GM18507 (cell line): ENCODE results near the gene ZG16.
A peak's percentile ranks its signal among the peaks of the same experiment; 100 is the strongest.

Source experiments
- DNase-seq: peaks from one replicate; pipeline ENCODE4 v3.0.0; 2011; ENCODE audit warnings: low read depth; ENCODE audit not compliant: insufficient read length; ENCODE audit errors: extremely low spot score
- FAIRE-seq: peaks from 2 replicates; lab custom pipeline; 2011; peaks lifted over from hg19 to GRCh38; lab: Jason Lieb, UNC

The ZG16 gene

DNA sequence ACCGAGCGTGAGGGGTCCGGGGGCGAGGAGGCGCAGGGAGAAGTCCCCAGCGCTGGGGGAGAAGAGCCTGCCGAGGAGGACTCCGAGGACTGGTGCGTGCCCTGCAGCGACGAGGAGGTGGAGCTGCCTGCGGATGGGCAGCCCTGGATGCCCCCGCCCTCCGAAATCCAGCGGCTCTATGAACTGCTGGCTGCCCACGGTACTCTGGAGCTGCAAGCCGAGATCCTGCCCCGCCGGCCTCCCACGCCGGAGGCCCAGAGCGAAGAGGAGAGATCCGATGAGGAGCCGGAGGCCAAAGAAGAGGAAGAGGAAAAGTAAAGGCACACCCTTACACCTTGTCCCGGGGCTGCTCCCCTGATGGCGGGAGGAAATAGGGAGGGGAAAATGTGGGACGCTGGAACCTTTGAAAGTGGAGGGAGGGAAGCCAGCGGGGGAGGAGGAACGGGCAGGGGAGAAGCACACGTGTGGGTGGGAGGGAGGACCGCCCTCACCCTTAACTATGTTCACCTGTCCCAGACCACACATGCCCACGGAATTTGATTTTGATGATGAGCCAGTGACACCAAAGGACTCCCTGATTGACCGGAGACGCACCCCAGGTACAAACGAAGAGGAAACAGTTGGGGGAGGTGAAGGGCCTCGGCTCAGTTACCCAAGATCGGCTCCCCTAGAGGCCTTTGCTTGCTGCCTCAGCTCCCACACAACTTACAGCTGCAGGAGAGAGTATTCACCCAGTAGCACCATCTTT is 38.8 kb downstream of the ZG16 start:
- FAIRE-seq (peak; percentile 68), DNase-seq (no peak)

DNA sequence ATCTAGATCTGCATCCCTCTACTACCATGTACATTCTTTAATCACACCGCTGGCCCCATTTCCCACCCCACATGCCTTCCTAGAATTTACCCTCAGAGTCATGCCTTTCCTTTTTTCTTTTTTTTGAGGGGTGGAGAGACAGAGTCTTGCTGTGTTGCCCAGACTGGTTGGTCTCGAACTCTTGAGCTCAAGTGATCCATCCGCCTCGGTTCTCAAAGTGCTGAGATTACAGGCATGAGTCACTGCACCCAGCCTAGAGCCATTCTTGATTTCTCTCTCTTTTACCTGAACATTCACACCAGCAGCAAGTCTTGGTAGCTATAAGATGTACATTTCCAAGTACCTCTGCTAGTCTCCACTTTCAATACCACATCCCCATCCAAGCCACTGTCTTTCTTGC is 40.0 kb downstream of the ZG16 start:
- DNase-seq (no peak), FAIRE-seq (no peak)

DNA sequence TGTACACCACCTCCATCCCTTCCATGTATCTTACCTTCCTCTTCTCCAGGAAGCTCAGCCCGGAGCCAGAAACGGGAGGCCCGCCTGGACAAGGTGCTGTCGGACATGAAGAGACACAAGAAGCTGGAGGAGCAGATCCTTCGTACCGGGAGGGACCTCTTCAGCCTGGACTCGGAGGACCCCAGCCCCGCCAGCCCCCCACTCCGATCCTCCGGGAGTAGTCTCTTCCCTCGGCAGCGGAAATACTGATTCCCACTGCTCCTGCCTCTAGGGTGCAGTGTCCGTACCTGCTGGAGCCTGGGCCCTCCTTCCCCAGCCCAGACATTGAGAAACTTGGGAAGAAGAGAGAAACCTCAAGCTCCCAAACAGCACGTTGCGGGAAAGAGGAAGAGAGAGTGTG is 41.5 kb downstream of the ZG16 start:
- DNase-seq (no peak), FAIRE-seq (no peak)

DNA sequence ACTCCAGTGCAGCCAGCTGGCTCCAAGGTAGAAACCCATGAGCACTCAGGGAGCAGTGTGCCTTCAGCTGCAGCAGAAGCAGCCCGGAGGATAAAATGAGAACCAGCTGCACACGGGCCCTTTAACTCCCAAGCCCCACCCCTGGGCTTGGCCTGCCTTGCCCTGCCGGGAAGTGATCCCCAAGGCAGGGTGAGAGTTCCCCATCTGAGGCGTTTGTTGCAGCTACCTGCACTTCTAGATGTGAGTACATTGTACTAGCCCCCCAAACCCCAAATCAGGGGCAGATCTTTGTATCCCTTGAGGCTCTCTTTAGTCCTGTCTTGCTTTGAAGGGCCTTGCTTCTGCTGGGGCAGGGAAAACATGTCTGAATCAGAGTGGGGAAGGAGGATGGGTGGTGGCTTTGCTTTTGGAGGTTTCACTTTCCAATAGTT is 42.2 kb downstream of the ZG16 start, which contains the start of gene MVP:
TSS of gene MVP (plus strand) at position 192 of the 431 bp plus-strand sequence. CDS start 10,088 bp downstream, outside the sequence.
- FAIRE-seq: peak; percentile 76
- DNase-seq: no peak

DNA sequence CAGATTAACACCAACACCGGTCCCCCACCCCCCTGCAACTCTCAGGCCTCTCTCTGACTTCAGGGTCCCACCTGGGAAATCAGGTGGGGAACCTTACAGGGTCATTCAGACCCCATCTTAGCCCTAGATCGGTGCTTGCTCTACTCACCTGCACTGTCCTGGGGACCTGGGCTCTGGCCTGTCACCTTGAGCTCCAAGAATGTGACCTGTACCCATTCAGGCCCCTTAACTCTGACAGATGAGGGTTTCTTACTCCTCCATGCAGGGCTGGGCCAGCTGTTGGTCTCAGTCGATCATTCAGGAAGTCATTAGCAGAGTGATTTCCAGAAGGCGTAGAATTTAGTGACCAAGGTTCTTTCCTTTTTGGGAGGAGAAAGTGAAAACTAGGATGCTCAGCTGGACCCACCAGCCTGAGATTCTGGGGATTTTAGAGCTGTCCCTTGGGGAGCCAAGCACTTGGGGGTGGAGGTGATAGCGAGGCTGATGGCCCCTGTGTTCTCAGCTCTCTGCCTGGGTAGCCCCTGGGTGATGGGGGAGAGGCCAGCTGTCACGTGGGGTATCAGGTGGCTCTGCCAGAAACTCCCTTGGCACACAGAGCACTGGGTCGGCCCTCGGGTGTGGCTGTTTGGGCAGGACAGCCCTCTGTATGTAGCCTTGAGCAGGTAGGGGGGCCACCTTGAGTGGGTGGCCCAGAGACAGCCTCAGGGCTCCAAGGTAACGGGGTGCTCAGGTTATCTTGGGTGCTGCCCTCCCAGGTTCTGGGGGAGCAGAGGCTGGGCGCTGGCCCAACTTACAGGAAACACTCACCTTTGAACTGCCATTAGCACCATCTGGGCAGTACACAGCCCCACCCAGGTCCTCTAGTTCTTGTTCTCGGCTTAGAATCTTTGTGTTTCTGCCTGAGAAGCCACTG is 42.9 kb downstream of the ZG16 start:
- no peak for DNase-seq
- peak; percentile 78 for FAIRE-seq

DNA sequence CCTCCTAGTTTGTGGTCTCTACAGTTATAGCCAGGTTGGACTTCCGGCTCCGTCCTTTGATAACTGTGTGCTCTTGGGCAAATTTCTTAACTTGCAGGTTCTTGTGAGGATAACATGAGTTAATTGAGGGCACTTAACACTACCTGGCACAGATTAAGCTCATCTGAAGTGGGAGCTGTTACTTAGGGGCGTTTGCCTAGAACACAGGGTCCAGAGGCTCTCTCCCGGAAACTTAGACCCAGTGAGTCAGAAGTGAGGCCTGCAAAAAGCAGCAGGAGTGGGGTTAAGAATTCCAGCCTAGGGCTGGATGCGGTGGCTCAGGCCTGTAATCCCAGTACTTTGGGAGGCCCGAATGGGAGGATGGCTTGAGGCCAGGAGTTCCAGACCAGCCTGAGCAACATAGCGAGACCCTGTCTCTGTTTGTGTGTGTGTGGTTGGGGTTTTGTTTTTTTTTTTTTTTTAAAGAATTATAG is 43.6 kb downstream of the ZG16 start:
- FAIRE-seq (no peak), DNase-seq (no peak)

DNA sequence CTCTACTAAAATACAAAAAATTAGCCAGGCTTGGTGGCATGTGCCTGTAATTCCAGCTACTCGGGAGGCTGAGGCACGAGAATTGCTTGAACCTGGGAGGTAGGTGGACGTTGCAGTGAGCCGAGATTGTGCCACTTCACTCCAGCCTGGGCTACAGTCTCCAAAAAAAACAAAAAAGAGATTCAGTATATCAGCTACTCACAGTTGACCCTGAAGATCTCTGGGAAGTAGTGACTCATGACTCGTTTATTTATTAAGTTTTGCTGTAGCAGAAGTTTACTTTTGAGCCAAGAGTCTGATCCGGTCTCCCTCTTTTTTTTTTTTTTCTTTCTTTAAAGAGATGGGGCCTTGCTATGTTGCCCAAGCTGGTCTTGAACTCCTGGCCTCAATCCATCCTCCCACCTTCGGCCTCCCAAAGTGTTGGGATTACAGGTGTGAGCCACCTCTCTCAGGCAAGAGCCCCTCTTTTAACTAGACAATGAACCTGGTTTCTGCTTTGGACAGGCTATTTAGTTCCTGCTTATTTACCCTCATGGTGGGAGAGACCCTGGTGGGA is 46.6 kb downstream of the ZG16 start:
- FAIRE-seq: no peak
- DNase-seq: no peak

DNA sequence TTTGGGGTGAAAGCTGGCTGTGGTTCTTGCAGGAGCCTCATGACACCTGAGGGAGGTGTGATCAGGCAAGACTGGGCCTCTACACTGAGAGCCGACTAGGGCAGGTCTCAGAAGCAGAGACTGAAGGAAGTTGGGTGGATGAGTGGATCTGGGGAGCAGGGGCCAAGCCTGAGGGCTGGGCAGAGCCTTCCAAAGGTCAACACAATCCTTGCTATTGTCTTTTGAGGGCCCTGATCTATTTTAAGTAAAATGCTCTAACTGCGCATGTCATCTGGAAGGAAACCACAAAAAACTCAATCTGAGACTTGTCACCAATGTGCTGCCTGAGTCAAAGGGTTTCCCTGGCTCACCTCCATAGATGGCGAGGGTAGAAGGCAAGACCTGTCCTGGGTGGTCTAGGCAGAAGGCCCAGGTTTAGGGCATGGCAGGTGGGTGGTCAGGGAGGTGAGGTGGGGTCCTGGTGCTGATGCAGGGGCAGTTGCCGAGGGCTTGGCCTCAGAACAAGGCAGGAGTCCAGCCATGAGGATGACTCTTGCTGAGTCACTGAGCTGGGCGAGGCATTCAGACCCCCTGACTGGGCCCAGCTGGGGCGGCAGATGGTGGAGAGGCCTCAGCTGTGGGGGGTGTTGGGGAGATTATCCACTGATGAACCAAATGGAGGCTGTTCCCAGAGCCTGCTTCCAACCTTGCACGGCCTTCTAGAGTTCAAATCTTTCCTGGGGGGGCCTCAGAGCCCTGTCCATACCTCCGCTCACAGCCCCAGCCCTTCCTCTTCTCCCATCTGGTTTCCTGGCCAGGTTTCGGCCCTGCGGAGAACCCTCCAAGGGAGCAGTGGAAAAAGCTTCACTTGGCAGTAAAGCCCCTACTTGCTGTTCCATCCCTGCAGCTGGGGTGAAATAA is 47.3 kb downstream of the ZG16 start:
- no peak for DNase-seq
- peak; percentile 41 for FAIRE-seq

DNA sequence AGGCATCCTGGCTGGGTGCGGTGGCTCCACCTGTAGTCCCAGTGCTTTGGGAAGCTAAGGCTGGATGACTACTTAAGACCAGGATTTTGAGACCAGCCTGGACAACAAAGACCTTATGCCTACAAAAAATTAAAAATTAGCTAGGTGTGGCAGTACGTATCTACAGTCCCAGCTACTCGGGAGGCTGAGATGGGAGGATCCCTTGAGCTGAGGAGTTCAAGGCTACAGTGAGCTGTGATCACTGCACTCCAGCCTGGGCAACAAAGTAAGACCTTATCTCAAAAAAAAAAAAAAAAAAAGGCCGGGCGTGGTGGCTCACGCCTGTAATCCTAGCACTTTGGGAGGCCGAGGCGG is 48.3 kb downstream of the ZG16 start:
- no peak for FAIRE-seq
- no peak for DNase-seq

DNA sequence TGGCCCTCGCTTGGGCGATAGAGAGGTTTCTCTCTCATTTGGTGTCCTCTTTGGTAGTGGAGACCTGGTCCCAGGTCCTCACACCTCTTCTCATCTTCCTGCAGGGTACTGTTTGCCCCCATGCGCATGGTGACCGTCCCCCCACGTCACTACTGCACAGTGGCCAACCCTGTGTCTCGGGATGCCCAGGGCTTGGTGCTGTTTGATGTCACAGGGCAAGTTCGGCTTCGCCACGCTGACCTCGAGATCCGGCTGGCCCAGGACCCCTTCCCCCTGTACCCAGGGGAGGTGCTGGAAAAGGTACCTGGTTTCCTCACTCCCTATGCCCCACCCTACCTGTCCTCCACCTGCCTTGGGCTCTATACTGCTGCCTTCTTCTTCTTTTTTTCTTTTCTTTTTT is 52.7 kb downstream of the ZG16 start:
- no peak for FAIRE-seq
- no peak for DNase-seq

DNA sequence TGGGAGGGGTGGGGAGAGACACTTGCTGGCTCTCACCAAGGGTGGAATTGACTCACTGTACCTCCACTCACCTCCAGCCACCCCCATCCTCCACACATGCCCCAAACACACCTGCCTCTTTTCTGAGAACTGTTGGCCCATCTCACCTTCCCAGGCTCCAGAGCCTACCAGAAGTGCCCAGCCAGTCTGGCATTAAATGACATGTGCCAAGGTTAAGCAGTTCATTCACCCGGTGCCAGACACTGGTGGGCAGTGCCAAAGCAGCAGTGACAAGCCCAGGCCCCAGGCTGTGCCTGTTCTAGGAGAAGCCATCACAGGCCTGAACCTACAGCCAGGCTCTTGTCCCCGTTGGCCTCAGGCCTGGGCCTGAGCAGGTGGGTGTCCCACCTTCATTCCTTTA is 53.4 kb downstream of the ZG16 start:
- DNase-seq (no peak), FAIRE-seq (no peak)
